ENCODE measurements around the gene PRDM16. TPM values are rescaled to one million over a fixed set of nuclear protein-coding genes. Genes with fewer than 3 reads are reported as not detected.

The PRDM16 gene
- total RNA-seq, 1 experiment from 2014 or later = 5.3 TPM

DNA sequence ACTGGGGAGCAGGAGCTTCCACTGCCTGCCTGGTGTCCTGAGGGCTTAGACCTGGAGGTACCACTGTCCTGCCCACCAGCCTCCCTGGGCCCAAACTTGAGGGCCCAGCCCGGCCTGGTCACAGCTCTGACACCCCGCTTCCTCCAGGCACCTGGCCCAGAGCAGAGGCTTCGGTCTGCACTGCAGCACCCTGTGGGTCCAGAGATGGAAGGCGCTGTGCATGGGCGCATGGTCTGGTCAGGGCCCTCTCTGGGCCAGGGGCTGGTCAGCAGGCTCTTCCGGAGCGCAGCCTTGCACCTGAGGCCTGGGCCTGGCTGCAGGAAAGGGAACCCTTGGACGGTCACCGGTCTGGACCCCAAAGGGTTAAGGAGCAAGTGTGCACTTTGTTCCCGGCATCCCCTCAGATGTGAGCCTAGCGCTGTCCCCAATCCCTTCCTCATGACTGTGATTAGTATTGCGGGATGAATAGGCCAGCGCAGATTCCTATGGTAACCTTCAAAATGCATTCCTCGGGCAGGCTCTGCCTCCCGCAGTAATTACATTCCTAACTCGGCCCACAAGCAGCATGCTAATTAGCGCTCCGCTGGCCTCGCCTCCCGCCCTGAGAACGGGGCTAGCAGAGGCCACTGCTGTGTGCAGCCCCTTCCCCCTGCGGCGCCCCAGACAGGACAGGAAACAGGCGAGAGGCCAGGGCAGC, 36.3 kb downstream of the PRDM16 start:
- DNase-seq = peak; percentile 73 to 77
- Histone ChIP-seq H3K4me1 (peaks cover 8% of the 10 kb centered on the region), H3K9me3 (no peaks in the 10 kb centered on the region), H3K36me3 (ENCODE audit: control insufficient read depth, insufficient read depth, low read length) (no peaks in the 10 kb centered on the region), H3K27me3 (replicated peaks; ENCODE audit: control insufficient read depth, insufficient read depth, low read length) (no peaks in the 10 kb centered on the region), H3K4me3 (ENCODE audit: low read depth, low read length) (no peak overlapping the region)
- no peaks in the 10 kb centered on the region for H3K36me3 Mint-ChIP-seq (ENCODE audit: insufficient read depth, unreplicated experiment)
- TF ChIP-seq, protein P1, sequence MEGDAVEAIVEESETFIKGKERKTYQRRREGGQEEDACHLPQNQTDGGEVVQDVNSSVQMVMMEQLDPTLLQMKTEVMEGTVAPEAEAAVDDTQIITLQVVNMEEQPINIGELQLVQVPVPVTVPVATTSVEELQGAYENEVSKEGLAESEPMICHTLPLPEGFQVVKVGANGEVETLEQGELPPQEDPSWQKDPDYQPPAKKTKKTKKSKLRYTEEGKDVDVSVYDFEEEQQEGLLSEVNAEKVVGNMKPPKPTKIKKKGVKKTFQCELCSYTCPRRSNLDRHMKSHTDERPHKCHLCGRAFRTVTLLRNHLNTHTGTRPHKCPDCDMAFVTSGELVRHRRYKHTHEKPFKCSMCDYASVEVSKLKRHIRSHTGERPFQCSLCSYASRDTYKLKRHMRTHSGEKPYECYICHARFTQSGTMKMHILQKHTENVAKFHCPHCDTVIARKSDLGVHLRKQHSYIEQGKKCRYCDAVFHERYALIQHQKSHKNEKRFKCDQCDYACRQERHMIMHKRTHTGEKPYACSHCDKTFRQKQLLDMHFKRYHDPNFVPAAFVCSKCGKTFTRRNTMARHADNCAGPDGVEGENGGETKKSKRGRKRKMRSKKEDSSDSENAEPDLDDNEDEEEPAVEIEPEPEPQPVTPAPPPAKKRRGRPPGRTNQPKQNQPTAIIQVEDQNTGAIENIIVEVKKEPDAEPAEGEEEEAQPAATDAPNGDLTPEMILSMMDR (IDR thresholded peaks at IDR 0.05; ENCODE audit: insufficient read depth in 1 of 2, low read depth in 1 of 2, low read length in 1 of 2, severe bottlenecking in 1 of 2, unreplicated experiment in 1 of 2) = no peak
- H3K27me3 Mint-ChIP-seq (ENCODE audit: insufficient read depth, unreplicated experiment) = no peaks in the 10 kb centered on the region
- CTCF ChIA-PET = no interaction called here
- H3K4me1 Mint-ChIP-seq (ENCODE audit: low read depth, unreplicated experiment) = no peaks in the 10 kb centered on the region
- H3K4me3 Mint-ChIP-seq (ENCODE audit: unreplicated experiment) = no peak overlapping the region
- POLR2A ChIA-PET = no interaction called here
- H3K27ac Mint-ChIP-seq (ENCODE audit: unreplicated experiment) = no peak overlapping the region
- H3K9me3 Mint-ChIP-seq (ENCODE audit: unreplicated experiment) = no peaks in the 10 kb centered on the region
- intact Hi-C loops (cut with micrococcal nuclease; ENCODE audit: unreplicated experiment) = no loop called here
- no TSS peak for BruUV-seq (replicated peaks)

DNA sequence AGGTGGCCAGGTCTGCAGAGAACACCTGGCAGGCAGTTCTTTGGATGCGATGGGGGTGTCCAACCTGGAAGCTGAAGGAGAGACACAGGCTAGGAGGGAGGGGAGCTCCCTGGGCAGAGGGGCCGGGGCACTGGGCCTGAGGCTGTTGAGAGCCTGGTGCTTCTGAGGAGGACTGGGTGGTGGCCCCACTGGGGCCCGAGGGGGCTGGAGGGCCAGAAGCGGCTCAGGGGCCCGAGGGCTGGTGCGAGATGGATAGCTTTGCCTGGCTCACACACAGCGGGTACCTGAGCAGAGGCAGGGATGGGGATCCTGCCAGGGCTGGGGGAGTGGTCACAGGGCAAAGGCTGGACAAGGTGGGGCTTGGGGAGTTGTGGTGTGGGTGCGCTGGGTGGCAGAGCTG, 37.2 kb downstream of the PRDM16 start:
- DNase-seq = no peak
- ChIA-PET CTCF (no interaction called here), POLR2A (no interaction called here)
- Mint-ChIP-seq H3K27me3 (ENCODE audit: insufficient read depth, unreplicated experiment) (no peaks in the 10 kb centered on the region), H3K36me3 (ENCODE audit: insufficient read depth, unreplicated experiment) (no peaks in the 10 kb centered on the region), H3K27ac (ENCODE audit: unreplicated experiment) (no peak overlapping the region), H3K4me1 (ENCODE audit: low read depth, unreplicated experiment) (no peaks in the 10 kb centered on the region), H3K9me3 (ENCODE audit: unreplicated experiment) (no peaks in the 10 kb centered on the region), H3K4me3 (ENCODE audit: unreplicated experiment) (no peak overlapping the region)
- Histone ChIP-seq H3K4me1 (peaks cover 8% of the 10 kb centered on the region), H3K36me3 (ENCODE audit: control insufficient read depth, insufficient read depth, low read length) (no peaks in the 10 kb centered on the region), H3K27me3 (replicated peaks; ENCODE audit: control insufficient read depth, insufficient read depth, low read length) (no peaks in the 10 kb centered on the region), H3K9me3 (no peaks in the 10 kb centered on the region), H3K4me3 (ENCODE audit: low read depth, low read length) (no peak overlapping the region)
- intact Hi-C loops (cut with micrococcal nuclease; ENCODE audit: unreplicated experiment) = no loop called here
- TF ChIP-seq, protein P1 (IDR thresholded peaks at IDR 0.05; ENCODE audit: insufficient read depth in 1 of 2, low read depth in 1 of 2, low read length in 1 of 2, severe bottlenecking in 1 of 2, unreplicated experiment in 1 of 2) = no peak
- no TSS peak for BruUV-seq (replicated peaks)

DNA sequence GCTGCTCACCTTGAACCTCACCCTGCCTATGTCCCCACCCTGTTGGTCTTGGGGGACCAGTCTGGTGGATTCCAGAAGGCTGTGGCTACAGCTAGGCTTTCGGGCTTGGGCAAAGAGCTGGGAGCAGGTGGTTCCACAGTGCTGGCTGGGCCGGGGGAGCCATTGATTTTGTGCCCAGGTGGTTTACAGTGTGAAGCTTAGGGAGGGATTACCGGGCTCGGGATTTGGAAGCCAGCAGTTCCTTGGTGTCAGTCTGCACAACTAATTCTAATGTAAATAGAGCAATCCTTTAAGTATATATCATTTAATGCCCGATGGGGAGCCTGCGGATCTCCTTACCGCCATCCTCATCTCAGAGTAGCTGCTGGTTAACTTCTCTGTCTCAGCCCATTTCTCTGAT, 38.2 kb downstream of the PRDM16 start:
- Mint-ChIP-seq H3K36me3 (ENCODE audit: insufficient read depth, unreplicated experiment) (no peaks in the 10 kb centered on the region), H3K4me3 (ENCODE audit: unreplicated experiment) (no peak overlapping the region)

More for the DNA sequence above, 38.2 kb downstream of the PRDM16 start:
- no peaks in the 10 kb centered on the region for H3K36me3 ChIP-seq (ENCODE audit: control insufficient read depth, insufficient read depth, low read length)
- no peak for DNase-seq
- POLR2A ChIA-PET = no interaction called here
- H3K9me3 ChIP-seq = no peaks in the 10 kb centered on the region
- H3K4me1 ChIP-seq = peaks cover 8% of the 10 kb centered on the region
- no peak overlapping the region for H3K27ac Mint-ChIP-seq (ENCODE audit: unreplicated experiment)
- no peaks in the 10 kb centered on the region for H3K27me3 Mint-ChIP-seq (ENCODE audit: insufficient read depth, unreplicated experiment)
- no peaks in the 10 kb centered on the region for H3K27me3 ChIP-seq (replicated peaks; ENCODE audit: control insufficient read depth, insufficient read depth, low read length)
- TF ChIP-seq, protein P1 (IDR thresholded peaks at IDR 0.05; ENCODE audit: insufficient read depth in 1 of 2, low read depth in 1 of 2, low read length in 1 of 2, severe bottlenecking in 1 of 2, unreplicated experiment in 1 of 2) = no peak
- CTCF ChIA-PET = no interaction called here
- no peak overlapping the region for H3K4me3 ChIP-seq (ENCODE audit: low read depth, low read length)
- no peaks in the 10 kb centered on the region for H3K4me1 Mint-ChIP-seq (ENCODE audit: low read depth, unreplicated experiment)
- intact Hi-C loops (cut with micrococcal nuclease; ENCODE audit: unreplicated experiment) = no loop called here
- BruUV-seq (replicated peaks) = no TSS peak
- H3K9me3 Mint-ChIP-seq (ENCODE audit: unreplicated experiment) = no peaks in the 10 kb centered on the region
